Astrocyte of the spinal cord (primary cell): ENCODE data around the gene CCDC92.

Experiments used
- DNase-seq: peaks from one replicate; pipeline ENCODE4 v3.0.0; 2011; ENCODE audit warnings: low read depth, low spot score
- H3K4me3 ChIP-seq: 2 replicates; pipeline ENCODE4 v1.5.1; 2011; ENCODE audit warnings: low read depth, mild to moderate bottlenecking, low read length, moderate library complexity
- CTCF ChIP-seq: IDR thresholded peaks from 2 replicates; pipeline ENCODE4 v1.5.1; 2012; ENCODE audit warnings: low read depth, mild to moderate bottlenecking, low read length, inconsistent platforms
- in situ Hi-C: cut with HindIII; loops from 2 replicates; pipeline ENCODE4 v1.10.0; 2017; ENCODE audit warnings: low sequenced_read_pairs

CCDC92 gene

DNA sequence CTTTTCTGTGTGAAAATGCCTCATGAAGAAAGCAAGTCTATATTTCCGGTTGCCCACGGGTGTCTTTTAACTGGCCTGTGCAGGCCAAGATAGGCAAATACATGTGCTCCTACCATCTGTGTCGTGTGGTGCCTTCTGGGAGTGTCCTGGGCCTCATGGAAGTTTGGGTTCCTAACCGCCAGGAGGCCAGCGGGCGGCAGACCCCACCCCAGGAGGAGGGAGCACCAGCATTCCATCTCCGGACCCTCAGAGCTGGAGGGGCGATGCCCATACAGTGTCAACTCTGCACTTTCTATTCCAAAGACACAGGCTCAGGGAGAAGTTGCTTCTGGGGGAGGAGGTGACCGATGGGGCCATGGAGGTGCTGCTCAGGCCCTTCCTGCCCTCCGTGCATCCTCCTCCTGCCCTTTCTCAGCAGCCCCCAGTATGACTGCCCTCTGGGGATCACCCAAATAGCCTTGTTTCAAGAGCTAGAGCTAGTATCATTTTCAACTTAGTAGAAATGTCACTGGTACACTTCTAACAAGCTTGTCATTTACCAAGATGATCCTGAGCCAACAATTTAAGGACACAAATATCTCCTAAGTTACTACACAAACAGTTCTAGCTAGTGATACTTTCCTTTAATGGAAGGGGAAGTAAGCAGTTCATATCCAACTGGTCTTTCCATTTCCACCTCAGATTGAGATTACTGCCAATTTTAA lies 17.8 kb downstream of the CCDC92 start:
- no peak overlapping the region for H3K4me3 ChIP-seq
- DNase-seq: no peak
- in situ Hi-C loops: no loop called here
- no peak for TF ChIP-seq CTCF

DNA sequence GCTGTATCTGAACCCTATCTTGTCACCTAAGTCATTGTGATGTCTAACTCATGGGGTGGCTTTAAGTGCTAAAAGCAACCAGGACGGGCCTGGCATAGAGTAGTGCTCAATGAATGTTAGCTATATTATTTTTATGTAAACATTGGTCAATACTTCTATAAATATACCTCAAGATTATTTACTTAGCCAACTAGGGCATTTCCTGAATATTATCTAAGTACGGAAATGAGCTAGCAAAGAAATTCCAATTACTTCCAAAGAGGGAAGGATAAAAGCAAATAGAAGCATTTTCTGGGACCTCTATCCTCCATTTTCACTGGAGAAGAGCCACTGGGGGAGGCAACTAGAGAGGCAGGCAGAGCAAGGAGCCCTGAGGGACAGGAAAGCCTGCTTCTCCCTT lies 20.6 kb downstream of the CCDC92 start:
- H3K4me3 ChIP-seq: no peak overlapping the region
- no peak for DNase-seq
- in situ Hi-C loops: no loop called here
- no peak for TF ChIP-seq CTCF

- no peak for DNase-seq
- H3K4me3 ChIP-seq: no peak overlapping the region
- no peak for TF ChIP-seq CTCF
- in situ Hi-C loops: no loop called here
These were observed 21.2 kb downstream of the CCDC92 start for GRCh38 chr12:123951467-123951866.

- DNase-seq: no peak
- TF ChIP-seq CTCF: no peak
- in situ Hi-C loops: no loop called here
- H3K4me3 ChIP-seq: no peak overlapping the region
These were observed 21.9 kb downstream of the CCDC92 start for GRCh38 chr12:123950476-123951349.

GRCh38 chr12:123949770-123950165 lies 22.9 kb downstream of the CCDC92 start:
- H3K4me3 ChIP-seq: no peak overlapping the region
- no peak for DNase-seq
- no peak for TF ChIP-seq CTCF
- in situ Hi-C loops: no loop called here

GRCh38 chr12:123948796-123949769 lies 23.5 kb downstream of the CCDC92 start:
- in situ Hi-C loops: no loop called here
- DNase-seq: no peak
- TF ChIP-seq CTCF: no peak
- no peak overlapping the region for H3K4me3 ChIP-seq
